Sigmoid colon (tissue), 4 donors: ENCODE measurements around the gene LUZP1.

Experiments used
- EP300 ChIP-seq, 4 donors: sonication (generic); formaldehyde crosslinking; IDR thresholded peaks; one replicate each; pipeline ENCODE4 v1.6.1; 2017; ENCODE audit warnings: antibody characterized with exemption in 4 of 4
- POLR2A ChIP-seq, 2 donors: fragments of 450-650 bp; IDR thresholded peaks; one replicate each; pipeline ENCODE4 v1.6.1; 2016; ENCODE audit warnings: antibody characterized with exemption in 2 of 2, mild to moderate bottlenecking in 2 of 2, moderate library complexity in 2 of 2
- POLR2AphosphoS5 ChIP-seq, 4 donors: sonication (generic); formaldehyde crosslinking; IDR thresholded peaks; one replicate each; pipeline ENCODE4 v1.6.1; 2017; ENCODE audit warnings: antibody characterized with exemption in 4 of 4
- TF ChIP-seq, protein P1 (sequence below), 4 experiments: fragments of 450-650 bp in 3 of 4; fragments of 200-600 bp in 1 of 4; IDR thresholded peaks; one replicate each; pipeline ENCODE4 v1.5.1; 2016 to 2019; ENCODE audit warnings: antibody characterized with exemption in 4 of 4, mild to moderate bottlenecking in 3 of 4, moderate library complexity in 2 of 4

DNA sequence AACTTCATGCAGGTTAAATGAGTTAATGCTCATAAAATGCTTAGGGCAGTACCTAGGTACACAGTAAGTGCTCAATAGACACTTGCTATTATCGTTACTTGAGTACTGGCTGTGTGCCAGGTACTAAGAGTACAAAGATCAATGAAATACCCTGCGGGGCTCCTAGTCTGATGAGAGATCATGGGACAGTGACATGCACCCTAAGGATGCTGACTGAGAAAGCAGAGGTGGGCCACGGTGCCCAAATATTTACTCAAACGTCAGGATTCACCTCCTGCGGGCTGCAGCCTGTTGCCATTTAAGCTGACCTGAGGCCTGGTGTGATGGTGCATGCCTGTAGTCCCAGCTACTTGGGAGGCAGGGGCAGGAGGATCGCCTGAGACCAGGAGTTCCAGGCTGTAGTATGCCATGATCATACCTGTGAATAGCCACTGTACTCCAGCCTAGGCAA is 19.8 kb upstream of the LUZP1 start:
- TF ChIP-seq, protein P1, sequence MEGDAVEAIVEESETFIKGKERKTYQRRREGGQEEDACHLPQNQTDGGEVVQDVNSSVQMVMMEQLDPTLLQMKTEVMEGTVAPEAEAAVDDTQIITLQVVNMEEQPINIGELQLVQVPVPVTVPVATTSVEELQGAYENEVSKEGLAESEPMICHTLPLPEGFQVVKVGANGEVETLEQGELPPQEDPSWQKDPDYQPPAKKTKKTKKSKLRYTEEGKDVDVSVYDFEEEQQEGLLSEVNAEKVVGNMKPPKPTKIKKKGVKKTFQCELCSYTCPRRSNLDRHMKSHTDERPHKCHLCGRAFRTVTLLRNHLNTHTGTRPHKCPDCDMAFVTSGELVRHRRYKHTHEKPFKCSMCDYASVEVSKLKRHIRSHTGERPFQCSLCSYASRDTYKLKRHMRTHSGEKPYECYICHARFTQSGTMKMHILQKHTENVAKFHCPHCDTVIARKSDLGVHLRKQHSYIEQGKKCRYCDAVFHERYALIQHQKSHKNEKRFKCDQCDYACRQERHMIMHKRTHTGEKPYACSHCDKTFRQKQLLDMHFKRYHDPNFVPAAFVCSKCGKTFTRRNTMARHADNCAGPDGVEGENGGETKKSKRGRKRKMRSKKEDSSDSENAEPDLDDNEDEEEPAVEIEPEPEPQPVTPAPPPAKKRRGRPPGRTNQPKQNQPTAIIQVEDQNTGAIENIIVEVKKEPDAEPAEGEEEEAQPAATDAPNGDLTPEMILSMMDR (IDR thresholded peaks at IDR 0.05) = no peak
- no peak for TF ChIP-seq POLR2AphosphoS5 (IDR thresholded peaks at IDR 0.05)
- TF ChIP-seq POLR2A (IDR thresholded peaks at IDR 0.05) = no peak
- TF ChIP-seq EP300 (IDR thresholded peaks at IDR 0.05) = no peak
